Neural crest cell (in vitro differentiated cells): ENCODE results near the gene CASQ2. TPM values are rescaled to one million over a fixed set of nuclear protein-coding genes. Genes with fewer than 3 reads are reported as not detected.

Source experiments
- DNase-seq: peaks from one replicate; pipeline ENCODE4 v3.0.0; 2021; ENCODE audit warnings: low read depth, mixed read lengths, low spot score
- H3K27ac Mint-ChIP-seq: one replicate; pipeline ENCODE4 v1.8.0; 2021; ENCODE audit warnings: mild to moderate bottlenecking, mixed read lengths; ENCODE audit not compliant: unreplicated experiment
- H3K27me3 Mint-ChIP-seq: 2 replicates; pipeline ENCODE4 v1.8.0; 2021; ENCODE audit warnings: low read depth, mild to moderate bottlenecking, mixed read lengths
- H3K36me3 Mint-ChIP-seq: 2 replicates; pipeline ENCODE4 v1.8.0; 2021; ENCODE audit warnings: low read depth, mild to moderate bottlenecking, mixed read lengths
- H3K4me1 Mint-ChIP-seq: 2 replicates; pipeline ENCODE4 v1.8.0; 2021; ENCODE audit warnings: mixed read lengths
- H3K4me3 Mint-ChIP-seq: one replicate; pipeline ENCODE4 v1.8.0; 2021; ENCODE audit warnings: mild to moderate bottlenecking, mixed read lengths
- H3K9me3 Mint-ChIP-seq: 2 replicates; pipeline ENCODE4 v1.8.0; 2021; ENCODE audit warnings: mixed read lengths
- total RNA-seq: library from RNA; stranded (reverse); gene quantifications from 2 replicates; pipeline ENCODE4 v1.2.1, GENCODE V29; 2021
- TF ChIP-seq, protein P1 (sequence below): fragments of 200-600 bp; sonication (generic); conservative IDR thresholded peaks from 2 replicates; pipeline ENCODE4 v1.5.0; 2021; ENCODE audit warnings: antibody characterized with exemption, mild to moderate bottlenecking

Gene CASQ2
- total RNA-seq, 1 donor from 2014 or later = 0.12 TPM

DNA sequence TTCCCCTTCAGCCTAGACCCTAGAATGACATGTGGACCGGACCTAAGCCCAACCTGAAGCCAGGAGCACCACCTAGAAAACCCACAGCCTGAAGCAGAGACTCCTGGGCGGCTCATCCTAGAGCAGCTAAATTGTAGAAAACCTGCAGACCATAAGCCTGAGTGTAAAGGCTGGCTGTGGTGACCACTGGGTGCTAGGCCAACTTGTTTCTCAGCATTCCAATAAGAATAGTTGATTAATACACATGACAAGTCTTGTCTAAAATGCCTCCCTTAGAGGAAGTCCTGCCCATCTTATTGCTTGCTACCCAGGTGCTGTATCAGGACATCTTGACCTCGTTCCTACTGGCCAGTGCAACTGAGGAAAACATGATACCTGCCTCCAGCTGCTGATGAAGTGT lies 23.3 kb upstream of the CASQ2 start:
- peaks cover under 1% of the 10 kb centered on the region for H3K36me3 Mint-ChIP-seq
- H3K4me3 Mint-ChIP-seq = no peak overlapping the region
- DNase-seq = no peak
- TF ChIP-seq, protein P1, sequence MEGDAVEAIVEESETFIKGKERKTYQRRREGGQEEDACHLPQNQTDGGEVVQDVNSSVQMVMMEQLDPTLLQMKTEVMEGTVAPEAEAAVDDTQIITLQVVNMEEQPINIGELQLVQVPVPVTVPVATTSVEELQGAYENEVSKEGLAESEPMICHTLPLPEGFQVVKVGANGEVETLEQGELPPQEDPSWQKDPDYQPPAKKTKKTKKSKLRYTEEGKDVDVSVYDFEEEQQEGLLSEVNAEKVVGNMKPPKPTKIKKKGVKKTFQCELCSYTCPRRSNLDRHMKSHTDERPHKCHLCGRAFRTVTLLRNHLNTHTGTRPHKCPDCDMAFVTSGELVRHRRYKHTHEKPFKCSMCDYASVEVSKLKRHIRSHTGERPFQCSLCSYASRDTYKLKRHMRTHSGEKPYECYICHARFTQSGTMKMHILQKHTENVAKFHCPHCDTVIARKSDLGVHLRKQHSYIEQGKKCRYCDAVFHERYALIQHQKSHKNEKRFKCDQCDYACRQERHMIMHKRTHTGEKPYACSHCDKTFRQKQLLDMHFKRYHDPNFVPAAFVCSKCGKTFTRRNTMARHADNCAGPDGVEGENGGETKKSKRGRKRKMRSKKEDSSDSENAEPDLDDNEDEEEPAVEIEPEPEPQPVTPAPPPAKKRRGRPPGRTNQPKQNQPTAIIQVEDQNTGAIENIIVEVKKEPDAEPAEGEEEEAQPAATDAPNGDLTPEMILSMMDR = no peak
- H3K27me3 Mint-ChIP-seq = no peaks in the 10 kb centered on the region
- no peak overlapping the region for H3K27ac Mint-ChIP-seq
- H3K9me3 Mint-ChIP-seq = peaks cover 2% of the 10 kb centered on the region
- peaks cover 26% of the 10 kb centered on the region for H3K4me1 Mint-ChIP-seq

DNA sequence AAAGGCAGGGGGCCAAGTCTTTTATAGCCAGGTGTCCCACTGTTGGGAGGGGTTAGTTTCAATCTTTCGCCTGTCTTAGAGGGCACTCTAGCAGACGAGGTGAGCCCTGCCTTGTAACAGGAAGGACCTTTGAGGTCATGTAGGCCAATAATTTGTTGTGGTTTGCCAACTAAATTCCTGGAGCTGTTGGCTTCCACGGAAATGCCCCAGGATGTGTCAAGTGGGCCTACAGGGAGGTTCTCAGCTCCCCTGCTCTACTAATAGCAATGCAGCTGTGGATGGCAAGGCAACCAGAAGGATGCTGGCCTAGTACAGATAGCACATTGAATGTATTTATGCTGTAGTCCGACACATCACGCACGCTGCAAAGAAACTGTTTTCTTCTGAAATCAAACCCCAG lies 22.3 kb upstream of the CASQ2 start:
- Mint-ChIP-seq H3K9me3 (peaks cover 2% of the 10 kb centered on the region), H3K27ac (no peak overlapping the region), H3K4me3 (no peak overlapping the region), H3K27me3 (no peaks in the 10 kb centered on the region), H3K4me1 (peaks cover 19% of the 10 kb centered on the region), H3K36me3 (peaks cover 3% of the 10 kb centered on the region)
- DNase-seq = no peak
- TF ChIP-seq, protein P1 = no peak

DNA sequence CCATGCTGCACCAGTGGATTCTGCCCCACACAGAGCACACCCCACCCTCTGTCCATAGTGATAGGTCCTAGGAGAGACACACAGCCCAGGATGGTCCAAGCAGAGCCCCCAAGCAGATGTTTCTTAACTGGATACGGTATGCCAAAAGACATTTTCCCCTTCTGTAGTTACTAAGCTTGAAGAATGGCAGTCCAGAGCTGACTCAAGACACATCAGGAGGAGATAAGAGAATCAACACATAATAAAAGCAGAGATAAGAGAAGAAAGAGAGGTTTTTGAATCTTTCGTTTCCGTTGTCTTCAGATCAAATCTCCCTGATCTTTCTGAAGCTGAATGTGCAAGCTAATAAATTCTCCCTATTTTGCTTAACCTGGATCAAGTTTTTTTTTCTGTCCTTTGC lies 21.8 kb upstream of the CASQ2 start:
- peaks cover 2% of the 10 kb centered on the region for H3K9me3 Mint-ChIP-seq
- peaks cover 15% of the 10 kb centered on the region for H3K4me1 Mint-ChIP-seq
- TF ChIP-seq, protein P1 = no peak
- no peak overlapping the region for H3K27ac Mint-ChIP-seq
- DNase-seq = no peak
- H3K4me3 Mint-ChIP-seq = no peak overlapping the region
- peaks cover 3% of the 10 kb centered on the region for H3K36me3 Mint-ChIP-seq
- H3K27me3 Mint-ChIP-seq = no peaks in the 10 kb centered on the region

DNA sequence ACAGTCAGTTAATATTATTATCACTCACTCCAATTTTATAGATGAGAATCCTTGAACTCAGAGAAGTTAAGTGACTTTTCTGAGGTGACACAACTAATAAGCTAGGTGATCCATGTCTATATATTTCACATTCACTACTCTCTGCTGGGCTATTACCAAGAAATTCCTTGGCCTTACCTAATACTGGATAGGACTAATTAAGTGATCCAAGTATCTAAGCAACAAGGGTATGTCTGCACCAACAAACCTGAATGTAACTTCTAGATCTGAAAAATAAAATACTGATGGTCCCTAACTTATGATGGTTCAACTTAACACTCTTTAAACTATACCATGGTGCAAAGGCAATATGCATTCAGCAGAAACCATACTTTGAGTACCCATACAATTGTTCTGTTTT lies 14.8 kb upstream of the CASQ2 start:
- Mint-ChIP-seq H3K4me1 (no peaks in the 10 kb centered on the region), H3K4me3 (no peak overlapping the region), H3K27me3 (no peaks in the 10 kb centered on the region), H3K27ac (no peak overlapping the region), H3K36me3 (peaks cover 3% of the 10 kb centered on the region), H3K9me3 (peaks cover 5% of the 10 kb centered on the region)
- no peak for DNase-seq
- TF ChIP-seq, protein P1 = no peak

DNA sequence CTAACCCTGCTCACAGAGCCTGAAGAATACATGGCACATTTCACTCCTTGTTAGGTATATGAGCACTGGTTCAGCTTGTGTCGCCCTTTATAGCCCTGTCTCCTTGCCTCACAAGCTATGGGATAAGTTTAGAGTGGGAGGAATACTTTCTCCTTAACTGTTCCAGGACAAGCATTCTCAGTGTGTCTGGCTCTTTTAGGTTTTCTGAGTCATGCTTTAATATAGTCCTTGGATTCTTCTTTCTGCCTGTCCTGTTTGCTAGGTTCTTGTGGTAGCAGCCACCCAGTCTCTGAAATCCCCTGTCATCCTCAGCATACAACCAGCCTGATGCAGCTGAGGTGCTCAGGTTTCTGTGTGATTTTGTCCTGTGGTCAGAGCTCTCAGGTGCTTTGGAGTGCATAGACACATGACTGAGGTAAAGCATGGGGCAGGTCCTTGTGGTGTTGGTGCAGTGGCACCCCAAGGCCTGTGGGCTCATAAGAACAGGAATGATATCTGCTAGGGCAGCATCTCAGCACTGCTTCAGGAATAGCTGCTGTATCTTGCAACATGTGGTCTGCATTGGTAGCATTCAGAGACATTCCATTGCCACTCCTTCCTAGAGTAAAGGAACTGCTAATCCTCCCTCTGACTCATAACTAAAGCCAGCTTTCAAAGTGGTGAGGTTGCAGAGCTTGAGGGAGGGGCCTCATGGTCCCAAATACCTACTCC lies 14.2 kb upstream of the CASQ2 start:
- Mint-ChIP-seq H3K27me3 (no peaks in the 10 kb centered on the region), H3K4me1 (no peaks in the 10 kb centered on the region), H3K36me3 (peaks cover 3% of the 10 kb centered on the region), H3K4me3 (no peak overlapping the region), H3K9me3 (peaks cover 3% of the 10 kb centered on the region), H3K27ac (no peak overlapping the region)
- no peak for DNase-seq
- TF ChIP-seq, protein P1 = no peak
